ENCODE data around the gene RANBP1.

RANBP1 gene

GRCh38 chr22:20111689-20112622 lies 3.9 kb upstream of the RANBP1 start:
- Histone ChIP-seq H3K4me3 (replicated peaks; ENCODE audit: insufficient read depth, low read length) (no peak overlapping the region), H3K27me3 (ENCODE audit: insufficient read depth, poor library complexity, severe bottlenecking) (no peaks in the 10 kb centered on the region), H3K27ac (replicated peaks) (0 out of 2 replicates have a peak overlapping the region, but pooled peaks have one; percentile 3)
- no peak for TF ChIP-seq SPI1 (IDR thresholded peaks at IDR 0.05; ENCODE audit: borderline replicate concordance, low read depth)
- peak; percentile 36; the same call in 1 of the 2 replicates for TF ChIP-seq POLR2AphosphoS5 (IDR thresholded peaks at IDR 0.05; ENCODE audit: low read depth)
- TF ChIP-seq, protein P1, sequence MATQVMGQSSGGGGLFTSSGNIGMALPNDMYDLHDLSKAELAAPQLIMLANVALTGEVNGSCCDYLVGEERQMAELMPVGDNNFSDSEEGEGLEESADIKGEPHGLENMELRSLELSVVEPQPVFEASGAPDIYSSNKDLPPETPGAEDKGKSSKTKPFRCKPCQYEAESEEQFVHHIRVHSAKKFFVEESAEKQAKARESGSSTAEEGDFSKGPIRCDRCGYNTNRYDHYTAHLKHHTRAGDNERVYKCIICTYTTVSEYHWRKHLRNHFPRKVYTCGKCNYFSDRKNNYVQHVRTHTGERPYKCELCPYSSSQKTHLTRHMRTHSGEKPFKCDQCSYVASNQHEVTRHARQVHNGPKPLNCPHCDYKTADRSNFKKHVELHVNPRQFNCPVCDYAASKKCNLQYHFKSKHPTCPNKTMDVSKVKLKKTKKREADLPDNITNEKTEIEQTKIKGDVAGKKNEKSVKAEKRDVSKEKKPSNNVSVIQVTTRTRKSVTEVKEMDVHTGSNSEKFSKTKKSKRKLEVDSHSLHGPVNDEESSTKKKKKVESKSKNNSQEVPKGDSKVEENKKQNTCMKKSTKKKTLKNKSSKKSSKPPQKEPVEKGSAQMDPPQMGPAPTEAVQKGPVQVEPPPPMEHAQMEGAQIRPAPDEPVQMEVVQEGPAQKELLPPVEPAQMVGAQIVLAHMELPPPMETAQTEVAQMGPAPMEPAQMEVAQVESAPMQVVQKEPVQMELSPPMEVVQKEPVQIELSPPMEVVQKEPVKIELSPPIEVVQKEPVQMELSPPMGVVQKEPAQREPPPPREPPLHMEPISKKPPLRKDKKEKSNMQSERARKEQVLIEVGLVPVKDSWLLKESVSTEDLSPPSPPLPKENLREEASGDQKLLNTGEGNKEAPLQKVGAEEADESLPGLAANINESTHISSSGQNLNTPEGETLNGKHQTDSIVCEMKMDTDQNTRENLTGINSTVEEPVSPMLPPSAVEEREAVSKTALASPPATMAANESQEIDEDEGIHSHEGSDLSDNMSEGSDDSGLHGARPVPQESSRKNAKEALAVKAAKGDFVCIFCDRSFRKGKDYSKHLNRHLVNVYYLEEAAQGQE (IDR thresholded peaks at IDR 0.05; ENCODE audit: insufficient replicate concordance, low read depth): no peak
- TF ChIP-seq GABPA (IDR thresholded peaks at IDR 0.05; ENCODE audit: low read depth): no peak
- no peak for TF ChIP-seq CTCF (IDR thresholded peaks at IDR 0.05; ENCODE audit: insufficient read depth, low read length)
- no peak for DNase-seq (ENCODE audit: low read depth in 1 of 2, low spot score in 1 of 2)

- Histone ChIP-seq H3K27me3 (ENCODE audit: insufficient read depth, poor library complexity, severe bottlenecking) (no peaks in the 10 kb centered on the region), H3K27ac (replicated peaks) (no peak overlapping the region), H3K4me3 (replicated peaks; ENCODE audit: insufficient read depth, low read length) (no peak overlapping the region)
- no peak for DNase-seq (ENCODE audit: low read depth in 1 of 2, low spot score in 1 of 2)
- TF ChIP-seq CTCF (IDR thresholded peaks at IDR 0.05; ENCODE audit: insufficient read depth, low read length) (no peak), POLR2AphosphoS5 (IDR thresholded peaks at IDR 0.05; ENCODE audit: low read depth) (no peak; the same call in 1 of the 2 replicates), GABPA (IDR thresholded peaks at IDR 0.05; ENCODE audit: low read depth) (no peak), SPI1 (IDR thresholded peaks at IDR 0.05; ENCODE audit: borderline replicate concordance, low read depth) (no peak)
- TF ChIP-seq, protein P1 (IDR thresholded peaks at IDR 0.05; ENCODE audit: insufficient replicate concordance, low read depth): no peak
Observed at GRCh38 chr22:20112623-20113511, 3.0 kb upstream of the RANBP1 start.

DNA sequence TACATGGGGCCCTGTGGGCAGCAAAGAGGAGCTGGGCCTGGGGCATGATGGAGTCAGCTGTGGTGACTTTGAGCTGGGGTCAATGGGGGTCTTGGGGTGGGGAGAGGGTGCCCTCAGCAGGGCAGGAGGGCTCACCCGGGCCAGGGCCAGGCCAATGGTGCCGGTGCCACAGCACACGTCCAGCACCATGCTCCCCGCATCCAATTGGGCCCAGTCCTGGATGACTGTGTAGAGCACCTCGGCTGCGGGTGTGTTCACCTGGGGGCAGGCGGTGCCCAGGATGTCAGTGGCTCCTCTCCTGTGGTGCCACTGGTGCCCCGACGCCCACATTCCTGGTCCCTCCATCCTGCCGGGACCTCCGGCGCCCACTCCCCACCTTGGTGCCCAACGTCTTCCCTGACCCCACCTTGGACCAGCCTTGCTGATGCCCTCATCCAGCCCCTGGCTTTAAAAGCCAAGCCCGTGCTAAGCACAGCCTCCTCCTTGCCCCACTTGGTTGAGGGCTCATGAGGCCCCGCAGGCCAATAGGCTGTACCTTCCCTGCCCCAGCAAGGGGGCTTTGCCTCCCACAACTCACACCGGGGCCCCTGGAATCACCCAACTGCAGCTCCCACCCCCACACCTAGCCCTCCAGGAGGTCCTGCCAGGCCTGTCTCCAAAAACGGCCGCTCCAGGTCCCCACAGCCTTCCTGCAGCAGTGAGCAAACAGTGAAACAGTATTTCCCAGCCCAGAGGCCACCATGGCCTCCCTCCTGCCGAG lies 2.2 kb upstream of the RANBP1 start:
- no peak overlapping the region for H3K4me3 ChIP-seq (replicated peaks; ENCODE audit: insufficient read depth, low read length)
- no peak for TF ChIP-seq SPI1 (IDR thresholded peaks at IDR 0.05; ENCODE audit: borderline replicate concordance, low read depth)
- no peak for DNase-seq (ENCODE audit: low read depth in 1 of 2, low spot score in 1 of 2)
- no peak overlapping the region for H3K27ac ChIP-seq (replicated peaks)
- H3K27me3 ChIP-seq (ENCODE audit: insufficient read depth, poor library complexity, severe bottlenecking): no peaks in the 10 kb centered on the region
